Neuron (in vitro differentiated cells): Measurements from ENCODE around the gene INPP4A.

Source experiments
- H2AFZ ChIP-seq: one replicate; pipeline ENCODE4 v1.6.1; 2013; ENCODE audit warnings: low read depth, mild to moderate bottlenecking, inconsistent platforms, low read length, moderate library complexity
- H3K27me3 ChIP-seq: one replicate; pipeline ENCODE4 v1.6.1; 2013; ENCODE audit warnings: low read length; ENCODE audit not compliant: insufficient read depth
- H3K36me3 ChIP-seq: one replicate; pipeline ENCODE4 v1.6.1; 2013; ENCODE audit warnings: low read length; ENCODE audit not compliant: insufficient read depth
- H3K4me1 ChIP-seq: one replicate; pipeline ENCODE4 v1.6.1; 2013; ENCODE audit warnings: low read length; ENCODE audit not compliant: insufficient read depth
- H3K4me3 ChIP-seq: 2 replicates; pipeline ENCODE4 v1.5.1; 2013; ENCODE audit warnings: mild to moderate bottlenecking, low read length, moderate library complexity
- H3K9me3 ChIP-seq: one replicate; pipeline ENCODE4 v1.6.1; 2013; ENCODE audit warnings: low read length

INPP4A gene

GRCh38 chr2:98572211-98572610 lies 127.6 kb downstream of the INPP4A start:
- peaks cover 62% of the 10 kb centered on the region for H3K36me3 ChIP-seq

GRCh38 chr2:98572676-98573075 lies 128.0 kb downstream of the INPP4A start:
- Histone ChIP-seq H3K9me3 (no peaks in the 10 kb centered on the region), H3K4me1 (no peaks in the 10 kb centered on the region), H3K27me3 (no peaks in the 10 kb centered on the region), H2AFZ (no peak overlapping the region), H3K36me3 (peaks cover 66% of the 10 kb centered on the region), H3K4me3 (no peak overlapping the region)

More at GRCh38 chr2:98572211-98572610, 127.6 kb downstream of the INPP4A start:
- Histone ChIP-seq H3K4me1 (no peaks in the 10 kb centered on the region), H3K27me3 (no peaks in the 10 kb centered on the region), H3K4me3 (no peak overlapping the region), H3K9me3 (no peaks in the 10 kb centered on the region), H2AFZ (no peak overlapping the region)

- Histone ChIP-seq H3K4me1 (no peaks in the 10 kb centered on the region), H3K9me3 (no peaks in the 10 kb centered on the region), H3K4me3 (no peak overlapping the region), H3K36me3 (peaks cover 58% of the 10 kb centered on the region), H2AFZ (no peak overlapping the region), H3K27me3 (no peaks in the 10 kb centered on the region)
These were observed 128.8 kb downstream of the INPP4A start for GRCh38 chr2:98573426-98573825.

- Histone ChIP-seq H3K4me3 (no peak overlapping the region), H3K27me3 (no peaks in the 10 kb centered on the region), H2AFZ (no peak overlapping the region), H3K36me3 (peaks cover 40% of the 10 kb centered on the region), H3K9me3 (no peaks in the 10 kb centered on the region), H3K4me1 (no peaks in the 10 kb centered on the region)
These were observed 132.1 kb downstream of the INPP4A start for GRCh38 chr2:98576666-98577312.

- peaks cover 39% of the 10 kb centered on the region for H3K36me3 ChIP-seq
These were observed 132.7 kb downstream of the INPP4A start for GRCh38 chr2:98577313-98577712.

GRCh38 chr2:98578231-98578630 lies 133.6 kb downstream of the INPP4A start:
- H3K36me3 ChIP-seq: peaks cover 36% of the 10 kb centered on the region
- no peak overlapping the region for H3K4me3 ChIP-seq
- H3K9me3 ChIP-seq: no peaks in the 10 kb centered on the region
- no peaks in the 10 kb centered on the region for H3K4me1 ChIP-seq
- no peak overlapping the region for H2AFZ ChIP-seq
- H3K27me3 ChIP-seq: no peaks in the 10 kb centered on the region

More at GRCh38 chr2:98577313-98577712, 132.7 kb downstream of the INPP4A start:
- H3K27me3 ChIP-seq: no peaks in the 10 kb centered on the region
- H2AFZ ChIP-seq: no peak overlapping the region
- no peaks in the 10 kb centered on the region for H3K4me1 ChIP-seq
- no peak overlapping the region for H3K4me3 ChIP-seq
- no peaks in the 10 kb centered on the region for H3K9me3 ChIP-seq

GRCh38 chr2:98579926-98580325 lies 135.3 kb downstream of the INPP4A start:
- Histone ChIP-seq H3K36me3 (peaks cover 24% of the 10 kb centered on the region), H3K4me1 (no peaks in the 10 kb centered on the region), H3K9me3 (no peaks in the 10 kb centered on the region), H2AFZ (no peak overlapping the region), H3K27me3 (no peaks in the 10 kb centered on the region), H3K4me3 (no peak overlapping the region)

GRCh38 chr2:98580656-98581284 lies 136.1 kb downstream of the INPP4A start:
- no peaks in the 10 kb centered on the region for H3K4me1 ChIP-seq

GRCh38 chr2:98582523-98582922 lies 137.9 kb downstream of the INPP4A start:
- H3K4me3 ChIP-seq: no peak overlapping the region
- H3K4me1 ChIP-seq: no peaks in the 10 kb centered on the region
- H3K36me3 ChIP-seq: peaks cover 15% of the 10 kb centered on the region
- no peaks in the 10 kb centered on the region for H3K9me3 ChIP-seq
- no peak overlapping the region for H2AFZ ChIP-seq
- no peaks in the 10 kb centered on the region for H3K27me3 ChIP-seq

More at GRCh38 chr2:98580656-98581284, 136.1 kb downstream of the INPP4A start:
- Histone ChIP-seq H3K36me3 (peaks cover 23% of the 10 kb centered on the region), H3K9me3 (no peaks in the 10 kb centered on the region), H3K4me3 (no peak overlapping the region), H3K27me3 (no peaks in the 10 kb centered on the region), H2AFZ (no peak overlapping the region)

- Histone ChIP-seq H3K9me3 (no peaks in the 10 kb centered on the region), H3K27me3 (no peaks in the 10 kb centered on the region), H3K4me3 (no peak overlapping the region), H3K4me1 (no peaks in the 10 kb centered on the region), H3K36me3 (peaks cover 14% of the 10 kb centered on the region), H2AFZ (no peak overlapping the region)
These were observed 138.6 kb downstream of the INPP4A start for GRCh38 chr2:98583276-98583675.

- no peak overlapping the region for H3K4me3 ChIP-seq
- no peak overlapping the region for H2AFZ ChIP-seq
- peaks cover 14% of the 10 kb centered on the region for H3K36me3 ChIP-seq
- H3K27me3 ChIP-seq: no peaks in the 10 kb centered on the region
- no peaks in the 10 kb centered on the region for H3K4me1 ChIP-seq
- H3K9me3 ChIP-seq: no peaks in the 10 kb centered on the region
These were observed 139.4 kb downstream of the INPP4A start for GRCh38 chr2:98583816-98584618.

- no peaks in the 10 kb centered on the region for H3K27me3 ChIP-seq
- peaks cover 19% of the 10 kb centered on the region for H3K36me3 ChIP-seq
- H3K9me3 ChIP-seq: no peaks in the 10 kb centered on the region
- H3K4me3 ChIP-seq: no peak overlapping the region
- H2AFZ ChIP-seq: no peak overlapping the region
- H3K4me1 ChIP-seq: no peaks in the 10 kb centered on the region
These were observed 140.7 kb downstream of the INPP4A start for GRCh38 chr2:98585386-98585785.

- no peak overlapping the region for H3K4me3 ChIP-seq
- peaks cover 24% of the 10 kb centered on the region for H3K36me3 ChIP-seq
- H3K4me1 ChIP-seq: no peaks in the 10 kb centered on the region
- no peaks in the 10 kb centered on the region for H3K9me3 ChIP-seq
- H2AFZ ChIP-seq: no peak overlapping the region
- H3K27me3 ChIP-seq: no peaks in the 10 kb centered on the region
These were observed 142.0 kb downstream of the INPP4A start for GRCh38 chr2:98586551-98587140.
